Upper lobe of right lung (tissue), 1 donor: Measurements from ENCODE around the gene URB2. TPM values are rescaled to one million over a fixed set of nuclear protein-coding genes. Genes with fewer than 3 reads are reported as not detected.

Source experiments
- ATAC-seq: fragments of 200-7000 bp; cut with Tn5 transposase; one replicate; pipeline ENCODE4 v1.9.1; 2020; ENCODE audit warnings: mild to moderate bottlenecking, moderate library complexity
- DNase-seq: peaks from one replicate; pipeline ENCODE4 v3.0.0-alpha.2; 2020
- H3K27ac ChIP-seq: fragments of 200-600 bp; one replicate; pipeline ENCODE4 v1.8.0; 2022
- H3K27me3 ChIP-seq: fragments of 200-600 bp; one replicate; pipeline ENCODE4 v1.8.0; 2022; ENCODE audit warnings: mild to moderate bottlenecking
- H3K36me3 ChIP-seq: fragments of 200-600 bp; one replicate; pipeline ENCODE4 v1.8.0; 2022
- H3K4me1 ChIP-seq: fragments of 200-600 bp; one replicate; pipeline ENCODE4 v1.8.0; 2022
- H3K4me3 ChIP-seq: fragments of 200-600 bp; one replicate; pipeline ENCODE4 v1.8.0; 2022; ENCODE audit warnings: mild to moderate bottlenecking
- H3K9me3 ChIP-seq: fragments of 200-600 bp; one replicate; pipeline ENCODE4 v1.8.0; 2022
- CTCF ChIP-seq: fragments of 200-600 bp; IDR thresholded peaks from one replicate; pipeline ENCODE4 v1.8.0; 2022; ENCODE audit warnings: antibody characterized with exemption
- intact Hi-C: fragments of 100-400 bp; cut with DNase I; formaldehyde crosslinking; loops from one replicate; pipeline ENCODE4 v1.11.0; 2022
- total RNA-seq: library from RNA; stranded (reverse); fragmentation: NEBNext Ultra II Directional; extraction: Animal tissue kit (Norgen Biotek cat#: 25700); gene quantifications from one replicate; pipeline ENCODE4 v1.2.1, GENCODE V29; 2021
- donor health status: DM: no; HTN: yes; CAD: no; lungs with severe emphysema.

The URB2 gene
- total RNA-seq, 1 donor from 2014 or later = 8.4 TPM

- DNase-seq (no peak), ATAC-seq (no peak)
- intact Hi-C loops = no loop called here
- TF ChIP-seq CTCF = no peak
- no peak overlapping the region for H3K27ac ChIP-seq
- no peak overlapping the region for H3K4me3 ChIP-seq
- no peaks in the 10 kb centered on the region for H3K4me1 ChIP-seq
- no peaks in the 10 kb centered on the region for H3K27me3 ChIP-seq
- H3K36me3 ChIP-seq = no peaks in the 10 kb centered on the region
- H3K9me3 ChIP-seq = no peaks in the 10 kb centered on the region
These were observed 59.1 kb downstream of the URB2 start for GRCh38 chr1:229685149-229685548.

GRCh38 chr1:229689273-229689672 is 63.2 kb downstream of the URB2 start:
- ATAC-seq (peak; percentile 86), DNase-seq (peak; percentile 77)
- no peak for TF ChIP-seq CTCF
- no peaks in the 10 kb centered on the region for H3K27me3 ChIP-seq
- no peaks in the 10 kb centered on the region for H3K4me1 ChIP-seq
- intact Hi-C loops = no loop called here
- H3K4me3 ChIP-seq = no peak overlapping the region
- H3K9me3 ChIP-seq = no peaks in the 10 kb centered on the region
- H3K27ac ChIP-seq = no peak overlapping the region
- no peaks in the 10 kb centered on the region for H3K36me3 ChIP-seq

GRCh38 chr1:229689904-229690303 is 63.9 kb downstream of the URB2 start:
- no peaks in the 10 kb centered on the region for H3K4me1 ChIP-seq
- TF ChIP-seq CTCF = no peak
- DNase-seq (no peak), ATAC-seq (no peak)
- H3K27ac ChIP-seq = no peak overlapping the region
- H3K27me3 ChIP-seq = no peaks in the 10 kb centered on the region
- no peaks in the 10 kb centered on the region for H3K9me3 ChIP-seq
- H3K36me3 ChIP-seq = no peaks in the 10 kb centered on the region
- no peak overlapping the region for H3K4me3 ChIP-seq
- intact Hi-C loops = no loop called here

- Histone ChIP-seq H3K9me3 (no peaks in the 10 kb centered on the region), H3K36me3 (no peaks in the 10 kb centered on the region), H3K4me1 (no peaks in the 10 kb centered on the region), H3K27me3 (no peaks in the 10 kb centered on the region), H3K4me3 (no peak overlapping the region), H3K27ac (no peak overlapping the region)
- DNase-seq (no peak), ATAC-seq (no peak)
- no peak for TF ChIP-seq CTCF
- intact Hi-C loops = no loop called here
These were observed 64.6 kb downstream of the URB2 start for GRCh38 chr1:229690662-229691061.

GRCh38 chr1:229691362-229691761 is 65.3 kb downstream of the URB2 start:
- Histone ChIP-seq H3K36me3 (no peaks in the 10 kb centered on the region), H3K9me3 (no peaks in the 10 kb centered on the region), H3K27me3 (no peaks in the 10 kb centered on the region), H3K4me3 (no peak overlapping the region), H3K4me1 (no peaks in the 10 kb centered on the region), H3K27ac (no peak overlapping the region)
- intact Hi-C loops = no loop called here
- DNase-seq = no peak
- TF ChIP-seq CTCF = no peak
- ATAC-seq = no peak

GRCh38 chr1:229693129-229693900 is 67.3 kb downstream of the URB2 start:
- intact Hi-C loops = no loop called here
- DNase-seq (no peak), ATAC-seq (no peak)
- Histone ChIP-seq H3K4me1 (no peaks in the 10 kb centered on the region), H3K4me3 (no peak overlapping the region), H3K27me3 (no peaks in the 10 kb centered on the region), H3K9me3 (no peaks in the 10 kb centered on the region), H3K36me3 (no peaks in the 10 kb centered on the region), H3K27ac (no peak overlapping the region)
- TF ChIP-seq CTCF = no peak
